Colonic mucosa (tissue), 4 donors: ENCODE data around the gene TP53I11. TPM values are rescaled to one million over a fixed set of nuclear protein-coding genes. Genes with fewer than 3 reads are reported as not detected.

ENCODE experiments used
- DNase-seq: peaks from one replicate; pipeline ENCODE4 v3.0.0-alpha.2; 2020
- H3K27ac ChIP-seq: fragments of 200-600 bp; one replicate; pipeline ENCODE4 v1.8.0; 2021
- H3K27me3 ChIP-seq: fragments of 200-600 bp; one replicate; pipeline ENCODE4 v1.8.0; 2021
- H3K36me3 ChIP-seq: fragments of 200-600 bp; one replicate; pipeline ENCODE4 v1.8.0; 2021
- H3K4me1 ChIP-seq: fragments of 200-600 bp; one replicate; pipeline ENCODE4 v1.8.0; 2021; ENCODE audit warnings: mild to moderate bottlenecking
- H3K4me3 ChIP-seq: fragments of 200-600 bp; one replicate; pipeline ENCODE4 v1.8.0; 2021
- H3K9ac ChIP-seq, 2 donors: one replicate each; pipeline ENCODE4 v1.7.0; 2013; ENCODE audit warnings: control low read depth in 2 of 2, low read depth in 2 of 2, low read length in 2 of 2
- H3K9me3 ChIP-seq: fragments of 200-600 bp; one replicate; pipeline ENCODE4 v1.8.0; 2021
- CTCF ChIP-seq: fragments of 200-600 bp; IDR thresholded peaks from one replicate; pipeline ENCODE4 v1.8.0; 2022; ENCODE audit warnings: antibody characterized with exemption, mild to moderate bottlenecking
- intact Hi-C: fragments of 100-400 bp; cut with DNase I; formaldehyde crosslinking; loops from one replicate; pipeline ENCODE4 v1.14.1; 2022
- total RNA-seq, 2 donors: library from RNA; stranded (reverse); fragmentation: NEBNext Ultra II Directional in 1 of 2; extraction: Animal tissue kit (Norgen Biotek cat#: 25700) in 1 of 2; gene quantifications; one replicate each; pipeline ENCODE4 v1.2.1, GENCODE V29; 2021
- donor health status: healthy.
- donor health status: DM: no; HTN: no; CAD: no.
- donor health status: DM: no; HTN: no; CAD: no.

The TP53I11 gene
- total RNA-seq, 2 donors from 2014 or later, result 103 to 158 TPM

- DNase-seq, result no peak
- intact Hi-C loops, result no loop called here
- no peak for TF ChIP-seq CTCF
Observed at GRCh38 chr11:44916801-44917385, 33.8 kb downstream of the TP53I11 start.

GRCh38 chr11:44916331-44916730 lies 34.4 kb downstream of the TP53I11 start:
- TF ChIP-seq CTCF, result no peak
- Histone ChIP-seq H3K4me1 (no peaks in the 10 kb centered on the region), H3K9ac (no peak overlapping the region), H3K36me3 (no peaks in the 10 kb centered on the region), H3K27ac (no peak overlapping the region), H3K9me3 (no peaks in the 10 kb centered on the region), H3K4me3 (no peak overlapping the region), H3K27me3 (no peaks in the 10 kb centered on the region)
- intact Hi-C loops, result no loop called here
- DNase-seq, result no peak

More at GRCh38 chr11:44916801-44917385, 33.8 kb downstream of the TP53I11 start:
- Histone ChIP-seq H3K36me3 (no peaks in the 10 kb centered on the region), H3K27me3 (no peaks in the 10 kb centered on the region), H3K4me3 (no peak overlapping the region), H3K9me3 (no peaks in the 10 kb centered on the region), H3K9ac (no peak overlapping the region), H3K27ac (no peak overlapping the region), H3K4me1 (no peaks in the 10 kb centered on the region)

- no peaks in the 10 kb centered on the region for H3K36me3 ChIP-seq
- H3K4me1 ChIP-seq, result no peaks in the 10 kb centered on the region
- H3K9me3 ChIP-seq, result no peaks in the 10 kb centered on the region
- no peak overlapping the region for H3K9ac ChIP-seq
- no peak overlapping the region for H3K27ac ChIP-seq
- H3K27me3 ChIP-seq, result no peaks in the 10 kb centered on the region
- H3K4me3 ChIP-seq, result no peak overlapping the region
- intact Hi-C loops, result no loop called here
- DNase-seq, result no peak
- TF ChIP-seq CTCF, result no peak
Observed at GRCh38 chr11:44915621-44916020, 35.1 kb downstream of the TP53I11 start.

GRCh38 chr11:44915004-44915403 lies 35.7 kb downstream of the TP53I11 start:
- H3K9me3 ChIP-seq, result no peaks in the 10 kb centered on the region
- no peak overlapping the region for H3K9ac ChIP-seq
- no peak for TF ChIP-seq CTCF
- H3K4me3 ChIP-seq, result no peak overlapping the region
- H3K27ac ChIP-seq, result no peak overlapping the region
- H3K36me3 ChIP-seq, result no peaks in the 10 kb centered on the region
- H3K4me1 ChIP-seq, result no peaks in the 10 kb centered on the region
- no peak for DNase-seq
- intact Hi-C loops, result no loop called here
- H3K27me3 ChIP-seq, result no peaks in the 10 kb centered on the region

GRCh38 chr11:44914105-44914504 lies 36.6 kb downstream of the TP53I11 start:
- intact Hi-C loops, result loop anchor here (5.0 kb wide), 1 partner anchor 357 kb away; no protein-coding TSS in a partner anchor
- H3K9ac ChIP-seq, result peak overlapping the region in 1 of 2 donors; percentile 4
- no peak for DNase-seq
- no peak overlapping the region for H3K4me3 ChIP-seq
- no peaks in the 10 kb centered on the region for H3K9me3 ChIP-seq
- no peaks in the 10 kb centered on the region for H3K27me3 ChIP-seq
- no peak for TF ChIP-seq CTCF
- no peaks in the 10 kb centered on the region for H3K36me3 ChIP-seq
- no peak overlapping the region for H3K27ac ChIP-seq
- no peaks in the 10 kb centered on the region for H3K4me1 ChIP-seq
